ENCODE results near the gene APOA1.
"Not testable (repeated sequence)": the region's sequence is repeated elsewhere in the genome, so short reads cannot be mapped to it uniquely, and the experiment has no call there.

Gene APOA1

DNA sequence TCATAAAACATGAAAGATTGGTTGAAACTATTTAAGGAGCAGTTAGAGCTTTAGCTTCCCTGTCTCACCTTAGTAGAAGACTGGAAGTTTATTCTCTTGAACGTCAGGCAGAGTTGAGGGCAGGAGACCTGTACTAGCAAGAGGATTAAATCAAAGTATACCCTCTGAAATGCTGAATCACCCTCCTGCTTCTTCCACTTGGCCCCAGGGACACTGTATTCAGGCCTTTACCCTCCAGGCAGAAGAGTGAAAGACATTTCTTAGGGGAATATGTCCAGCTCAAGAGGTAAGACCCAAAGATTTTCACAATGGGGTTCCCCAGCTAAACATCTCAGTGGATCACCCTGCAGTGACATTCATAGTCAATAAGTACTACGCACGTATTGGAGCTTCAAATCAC lies 26.2 kb downstream of the APOA1 start:
- TF ChIP-seq, protein P1, sequence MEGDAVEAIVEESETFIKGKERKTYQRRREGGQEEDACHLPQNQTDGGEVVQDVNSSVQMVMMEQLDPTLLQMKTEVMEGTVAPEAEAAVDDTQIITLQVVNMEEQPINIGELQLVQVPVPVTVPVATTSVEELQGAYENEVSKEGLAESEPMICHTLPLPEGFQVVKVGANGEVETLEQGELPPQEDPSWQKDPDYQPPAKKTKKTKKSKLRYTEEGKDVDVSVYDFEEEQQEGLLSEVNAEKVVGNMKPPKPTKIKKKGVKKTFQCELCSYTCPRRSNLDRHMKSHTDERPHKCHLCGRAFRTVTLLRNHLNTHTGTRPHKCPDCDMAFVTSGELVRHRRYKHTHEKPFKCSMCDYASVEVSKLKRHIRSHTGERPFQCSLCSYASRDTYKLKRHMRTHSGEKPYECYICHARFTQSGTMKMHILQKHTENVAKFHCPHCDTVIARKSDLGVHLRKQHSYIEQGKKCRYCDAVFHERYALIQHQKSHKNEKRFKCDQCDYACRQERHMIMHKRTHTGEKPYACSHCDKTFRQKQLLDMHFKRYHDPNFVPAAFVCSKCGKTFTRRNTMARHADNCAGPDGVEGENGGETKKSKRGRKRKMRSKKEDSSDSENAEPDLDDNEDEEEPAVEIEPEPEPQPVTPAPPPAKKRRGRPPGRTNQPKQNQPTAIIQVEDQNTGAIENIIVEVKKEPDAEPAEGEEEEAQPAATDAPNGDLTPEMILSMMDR (IDR thresholded peaks at IDR 0.05; ENCODE audit: control extremely low read depth, extremely low read depth, low read depth, missing control alignments), result no peak
- ChIA-PET POLR2A (no interaction called here), CTCF (interaction anchor here (1.3 to 2.2 kb wide), 4 partner anchors 15 to 294 kb away, joined by 5 to 8 read pairs (median 6); partner anchors contain the start of gene APOA5)
- DNase-seq (ENCODE audit: extremely low spot score), result no peak

- POLR2A ChIA-PET, result no interaction called here
- DNase-seq (ENCODE audit: extremely low spot score), result no peak
- TF ChIP-seq, protein P1 (IDR thresholded peaks at IDR 0.05; ENCODE audit: control extremely low read depth, extremely low read depth, low read depth, missing control alignments), result no peak
Measured at GRCh38 chr11:116808262-116809175, 28.9 kb downstream of the APOA1 start.

GRCh38 chr11:116807601-116808261 lies 29.7 kb downstream of the APOA1 start:
- TF ChIP-seq, protein P1 (IDR thresholded peaks at IDR 0.05; ENCODE audit: control extremely low read depth, extremely low read depth, low read depth, missing control alignments), result no peak
- CTCF ChIA-PET, result no interaction called here
- no peak for DNase-seq (ENCODE audit: extremely low spot score)
- POLR2A ChIA-PET, result no interaction called here

More at GRCh38 chr11:116808262-116809175, 28.9 kb downstream of the APOA1 start:
- CTCF ChIA-PET, result no interaction called here

- DNase-seq (ENCODE audit: extremely low spot score), result no peak
- TF ChIP-seq, protein P1 (IDR thresholded peaks at IDR 0.05; ENCODE audit: control extremely low read depth, extremely low read depth, low read depth, missing control alignments), result no peak
- ChIA-PET POLR2A (no interaction called here), CTCF (interaction anchor here (1.2 to 2.2 kb wide), 2 partner anchors 13 to 15 kb away, joined by 3 to 8 read pairs; partner anchors contain the start of gene APOA5)
Measured at GRCh38 chr11:116804001-116804400, 33.4 kb downstream of the APOA1 start.

DNA sequence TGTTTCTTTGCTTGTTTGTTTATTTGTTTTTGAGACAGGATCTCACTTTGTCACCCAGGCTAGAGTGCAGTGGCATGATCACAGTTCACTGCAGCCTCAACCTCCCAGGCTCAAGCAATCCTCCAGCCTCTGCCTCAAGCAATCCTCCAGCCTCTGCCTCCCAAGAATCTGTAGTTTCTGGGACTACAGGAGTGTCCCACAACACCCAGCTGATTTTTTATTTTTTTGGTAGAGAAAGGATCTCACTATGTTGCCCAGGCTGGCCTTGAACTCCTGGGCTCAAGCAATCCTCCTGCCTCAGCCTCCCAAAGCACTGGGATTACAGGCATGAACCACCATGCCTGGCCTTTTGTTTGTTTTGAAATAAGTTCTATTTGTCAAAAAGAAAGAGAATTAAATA lies 35.8 kb downstream of the APOA1 start:
- CTCF ChIA-PET, result interaction anchor here (0.7 to 3.3 kb wide), 2 partner anchors 10 to 11 kb away, joined by 6 to 20 read pairs; partner anchors contain the start of gene APOA5
- DNase-seq (ENCODE audit: extremely low spot score); POLR2A ChIA-PET: not testable (repeated sequence)

DNA sequence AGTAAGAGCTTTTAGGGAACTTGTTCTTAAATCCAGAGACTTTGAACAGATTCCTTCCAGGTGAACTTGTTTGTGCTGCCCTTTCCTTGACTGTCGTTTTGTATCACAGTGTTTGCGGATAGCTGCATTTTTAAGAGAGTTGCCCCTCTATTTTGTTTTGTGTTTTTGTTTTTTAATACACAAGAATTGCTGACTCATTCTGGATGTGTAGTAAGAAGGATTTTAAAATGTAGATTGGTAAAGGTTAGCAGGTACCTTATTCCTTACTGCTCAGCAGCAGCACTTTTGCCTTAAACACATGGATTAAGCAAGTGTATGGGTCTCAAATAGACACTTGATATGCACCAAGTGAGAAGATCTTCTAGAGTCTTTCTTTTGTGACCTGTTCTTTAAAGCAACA lies 36.8 kb downstream of the APOA1 start:
- ChIA-PET POLR2A (no interaction called here), CTCF (interaction anchor here (1.1 to 3.3 kb wide), 3 partner anchors 10 to 305 kb away, joined by 3 to 20 read pairs (median 3); partner anchors contain the start of gene APOA5)
- no peak for DNase-seq (ENCODE audit: extremely low spot score)
- TF ChIP-seq, protein P1 (IDR thresholded peaks at IDR 0.05; ENCODE audit: control extremely low read depth, extremely low read depth, low read depth, missing control alignments), result no peak
